Brain microvascular endothelial cell (primary cell): ENCODE results near the gene ZNF658.
"Not testable (repeated sequence)": the region's sequence is repeated elsewhere in the genome, so short reads cannot be mapped to it uniquely, and the experiment has no call there.

Experiments
- DNase-seq: peaks from one replicate; pipeline ENCODE4 v3.0.0-alpha.2; 2020
- H3K27ac ChIP-seq: fragments of 250-450 bp; sonication (Bioruptor Pico); 2 replicates; pipeline ENCODE4 v1.5.1; 2020; ENCODE audit warnings: mild to moderate bottlenecking, moderate library complexity
- H3K27me3 ChIP-seq: fragments of 250-450 bp; sonication (Bioruptor Pico); replicated peaks from 2 replicates; pipeline ENCODE4 v1.5.1; 2020; ENCODE audit warnings: mild to moderate bottlenecking
- H3K36me3 ChIP-seq: fragments of 250-450 bp; sonication (Bioruptor Pico); replicated peaks from 2 replicates; pipeline ENCODE4 v1.5.1; 2020; ENCODE audit warnings: mild to moderate bottlenecking
- H3K4me3 ChIP-seq: 2 replicates; pipeline ENCODE4 v1.5.1; 2011; ENCODE audit warnings: low read depth, mild to moderate bottlenecking, control low read depth, low read length, moderate library complexity
- in situ Hi-C: cut with HindIII; loops from 2 replicates; pipeline ENCODE4 v1.10.0; 2017; ENCODE audit warnings: low sequenced_read_pairs, low pct_ligation_motif_present

The ZNF658 gene

DNA sequence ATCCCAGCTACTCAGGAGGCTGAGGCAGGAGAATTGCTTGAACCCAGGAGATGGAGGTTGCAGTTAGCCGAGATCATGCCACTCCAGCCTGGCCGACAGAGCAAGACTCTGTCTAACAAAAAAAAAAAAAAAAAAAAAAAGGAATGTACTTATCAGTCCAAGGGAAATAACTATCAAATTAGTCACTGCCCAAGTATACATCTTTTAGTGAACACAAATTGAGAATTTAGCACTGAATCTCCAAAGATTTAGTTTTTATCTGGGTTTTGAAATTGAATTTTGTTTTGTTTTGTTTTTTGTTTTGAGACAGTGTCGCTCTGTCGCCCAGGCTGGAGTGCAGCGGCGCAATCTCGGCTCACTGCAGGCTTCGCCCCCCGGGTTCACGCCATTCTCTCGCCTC is 52.1 kb downstream of the ZNF658 start:
- DNase-seq, H3K27me3 ChIP-seq, in situ Hi-C loops, H3K4me3 ChIP-seq, H3K36me3 ChIP-seq: not testable (repeated sequence)
- peak overlapping the region; percentile 68 for H3K27ac ChIP-seq
